AG04449 (cell line): ENCODE measurements around the gene RBMS3.
A peak's percentile ranks its signal among the peaks of the same experiment; 100 is the strongest.

ENCODE experiments used
- CTCF ChIA-PET: fragments of 350-600 bp; formaldehyde crosslinking; extraction: SDS; loops from one replicate; lab custom pipeline; 2021; ENCODE audit warnings: antibody characterized with exemption; lab: Yijun Ruan, JAX
- POLR2A ChIA-PET: fragments of 400-600, 350-600 bp; formaldehyde crosslinking; extraction: SDS; loops from one replicate; lab custom pipeline; 2020; ENCODE audit warnings: antibody characterized with exemption, inconsistent platforms; lab: Yijun Ruan, JAX
- DNase-seq: peaks from one replicate; pipeline ENCODE4 v3.0.0-alpha.2; 2010; ENCODE audit warnings: low read depth, low spot score
- H3K4me3 ChIP-seq: 2 replicates; pipeline ENCODE4 v1.5.1; 2011; ENCODE audit warnings: low read depth, mild to moderate bottlenecking, control low read depth, low read length
- TF ChIP-seq, protein P1 (sequence below): IDR thresholded peaks from one replicate; pipeline ENCODE4 v1.5.1; 2011; ENCODE audit warnings: mild to moderate bottlenecking, moderate library complexity, low read length, control low read depth, inconsistent platforms; ENCODE audit not compliant: insufficient read depth; ENCODE audit errors: missing control alignments

Gene RBMS3

GRCh38 chr3:29307295-29307694, 26.4 kb downstream of the RBMS3 start:
- ChIA-PET POLR2A (no interaction called here), CTCF (no interaction called here)
- TF ChIP-seq, protein P1, sequence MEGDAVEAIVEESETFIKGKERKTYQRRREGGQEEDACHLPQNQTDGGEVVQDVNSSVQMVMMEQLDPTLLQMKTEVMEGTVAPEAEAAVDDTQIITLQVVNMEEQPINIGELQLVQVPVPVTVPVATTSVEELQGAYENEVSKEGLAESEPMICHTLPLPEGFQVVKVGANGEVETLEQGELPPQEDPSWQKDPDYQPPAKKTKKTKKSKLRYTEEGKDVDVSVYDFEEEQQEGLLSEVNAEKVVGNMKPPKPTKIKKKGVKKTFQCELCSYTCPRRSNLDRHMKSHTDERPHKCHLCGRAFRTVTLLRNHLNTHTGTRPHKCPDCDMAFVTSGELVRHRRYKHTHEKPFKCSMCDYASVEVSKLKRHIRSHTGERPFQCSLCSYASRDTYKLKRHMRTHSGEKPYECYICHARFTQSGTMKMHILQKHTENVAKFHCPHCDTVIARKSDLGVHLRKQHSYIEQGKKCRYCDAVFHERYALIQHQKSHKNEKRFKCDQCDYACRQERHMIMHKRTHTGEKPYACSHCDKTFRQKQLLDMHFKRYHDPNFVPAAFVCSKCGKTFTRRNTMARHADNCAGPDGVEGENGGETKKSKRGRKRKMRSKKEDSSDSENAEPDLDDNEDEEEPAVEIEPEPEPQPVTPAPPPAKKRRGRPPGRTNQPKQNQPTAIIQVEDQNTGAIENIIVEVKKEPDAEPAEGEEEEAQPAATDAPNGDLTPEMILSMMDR = no peak
- no peak for DNase-seq
- no peak overlapping the region for H3K4me3 ChIP-seq

GRCh38 chr3:29310865-29311264, 30.0 kb downstream of the RBMS3 start:
- CTCF ChIA-PET = no interaction called here
- no peak overlapping the region for H3K4me3 ChIP-seq
- DNase-seq = no peak
- POLR2A ChIA-PET = no interaction called here
- TF ChIP-seq, protein P1 = no peak

DNA sequence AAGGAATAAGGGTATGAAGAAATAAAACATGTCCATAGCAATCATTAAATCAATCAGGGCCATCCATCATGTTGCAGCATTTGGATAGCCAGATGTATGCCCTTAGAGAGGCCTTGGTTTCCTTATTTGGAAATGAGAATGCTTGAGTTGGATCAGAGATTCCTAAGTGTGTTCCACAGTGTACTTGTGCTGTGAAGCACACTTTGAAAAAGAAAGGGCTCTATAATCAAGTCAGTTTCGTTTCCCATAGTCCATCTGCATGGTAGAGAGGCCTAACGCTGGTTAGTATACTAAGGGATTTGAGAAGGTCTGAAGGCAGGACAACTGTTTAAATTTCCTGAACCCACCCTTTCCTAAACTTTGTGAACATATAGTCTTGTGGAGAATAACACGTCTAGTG, 30.9 kb downstream of the RBMS3 start:
- H3K4me3 ChIP-seq = no peak overlapping the region
- TF ChIP-seq, protein P1 = no peak
- CTCF ChIA-PET = no interaction called here
- POLR2A ChIA-PET = no interaction called here
- no peak for DNase-seq

DNA sequence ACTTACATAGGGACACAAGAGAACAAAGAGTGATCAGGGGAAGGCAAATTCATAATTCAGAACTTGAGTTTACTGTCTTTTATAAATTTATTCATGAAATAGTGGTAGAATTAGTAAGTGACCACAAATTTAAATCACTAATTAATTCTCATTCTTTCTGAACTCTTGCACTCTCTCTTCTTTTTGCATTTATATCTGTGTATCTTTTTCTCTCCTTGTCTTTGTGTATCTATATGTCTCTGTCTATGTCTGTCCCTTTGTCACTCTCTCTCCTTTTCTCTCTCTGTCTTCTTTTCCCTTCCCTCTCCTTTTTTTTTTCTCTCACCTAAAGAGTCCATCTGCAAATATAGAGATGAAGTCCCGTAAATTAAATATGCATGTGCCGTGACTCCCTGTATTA, 31.5 kb downstream of the RBMS3 start:
- CTCF ChIA-PET = no interaction called here
- no peak overlapping the region for H3K4me3 ChIP-seq
- TF ChIP-seq, protein P1 = no peak
- POLR2A ChIA-PET = no interaction called here
- no peak for DNase-seq

DNA sequence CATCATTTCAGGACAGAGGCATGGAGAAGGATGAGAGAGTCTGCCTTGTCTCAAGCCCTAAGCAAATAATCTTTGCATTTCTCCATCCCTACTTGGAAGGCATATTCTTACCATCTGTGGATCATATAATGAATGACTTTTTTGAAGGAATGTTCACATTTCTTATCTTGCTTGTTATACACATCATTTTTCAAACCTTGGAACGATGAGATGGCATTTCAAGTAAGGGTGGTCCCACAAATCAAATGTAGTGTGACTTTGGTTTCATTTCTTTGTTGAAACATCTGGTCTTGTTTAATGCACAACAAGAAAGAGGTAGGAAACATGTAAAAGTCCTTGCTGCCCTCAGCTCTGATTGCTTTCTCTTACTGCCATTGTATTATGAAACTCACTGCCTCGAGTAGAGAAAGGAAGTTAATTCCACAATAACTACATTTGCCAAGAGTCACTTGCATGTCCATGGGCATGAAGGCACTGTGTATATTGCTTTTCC, 32.1 kb downstream of the RBMS3 start:
- peak overlapping the region; percentile 0; the same call in 1 of the 2 replicates for H3K4me3 ChIP-seq
- no peak for DNase-seq
- ChIA-PET POLR2A (no interaction called here), CTCF (no interaction called here)
- TF ChIP-seq, protein P1 = no peak

GRCh38 chr3:29313981-29314726, 33.3 kb downstream of the RBMS3 start:
- H3K4me3 ChIP-seq = no peak overlapping the region
- TF ChIP-seq, protein P1 = no peak
- no peak for DNase-seq
- POLR2A ChIA-PET = no interaction called here
- CTCF ChIA-PET = no interaction called here
